ENCODE measurements around the gene SEMA4B.

DNA sequence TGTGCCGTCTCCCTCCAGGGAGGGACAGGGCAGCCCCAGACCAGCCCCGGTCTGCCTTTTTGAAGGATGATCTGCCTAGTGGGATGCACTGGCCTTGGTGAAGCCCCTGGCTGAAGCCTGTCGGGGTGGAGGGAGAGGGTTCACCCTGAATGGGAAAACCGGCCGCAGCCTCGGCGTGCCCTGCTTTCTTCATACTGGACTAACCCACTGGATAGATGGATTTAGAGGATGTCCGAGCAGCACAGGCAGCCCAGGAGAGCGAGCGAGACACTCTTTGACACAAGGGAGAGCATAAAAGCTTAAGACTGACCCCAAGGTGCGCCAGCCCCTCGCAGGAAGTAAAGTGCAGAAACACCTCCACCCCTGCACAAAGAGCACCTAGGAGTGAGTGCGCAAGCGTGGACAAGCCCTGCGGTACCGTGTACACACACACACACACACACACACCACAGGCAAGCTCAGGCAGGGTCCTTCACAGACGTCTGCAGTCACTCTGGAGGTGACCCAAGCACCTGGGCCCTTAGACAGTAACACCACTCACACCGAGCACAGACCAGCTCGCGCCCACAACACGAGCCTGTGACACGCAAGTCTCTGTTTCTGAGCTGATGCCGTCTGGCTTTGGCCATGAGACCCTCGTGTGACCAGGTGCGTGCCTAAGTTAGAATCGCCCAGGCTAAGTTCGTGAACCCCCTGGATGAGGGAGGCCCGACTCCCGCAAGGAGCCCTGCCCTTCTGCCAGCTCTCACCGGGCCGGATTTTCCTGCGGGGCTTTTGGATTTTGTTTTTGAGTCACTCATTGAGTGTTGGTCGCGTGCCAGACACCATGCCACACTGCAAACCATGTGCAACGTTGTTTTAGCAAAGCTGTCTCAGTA, 11.3 kb downstream of the SEMA4B start:
- TF ChIP-seq ZBTB40 (IDR thresholded peaks at IDR 0.05), result no peak
- TF ChIP-seq ZBTB40 (CRISPR knock-in tag; IDR thresholded peaks at IDR 0.05), result no peak
- TF ChIP-seq, protein P1, sequence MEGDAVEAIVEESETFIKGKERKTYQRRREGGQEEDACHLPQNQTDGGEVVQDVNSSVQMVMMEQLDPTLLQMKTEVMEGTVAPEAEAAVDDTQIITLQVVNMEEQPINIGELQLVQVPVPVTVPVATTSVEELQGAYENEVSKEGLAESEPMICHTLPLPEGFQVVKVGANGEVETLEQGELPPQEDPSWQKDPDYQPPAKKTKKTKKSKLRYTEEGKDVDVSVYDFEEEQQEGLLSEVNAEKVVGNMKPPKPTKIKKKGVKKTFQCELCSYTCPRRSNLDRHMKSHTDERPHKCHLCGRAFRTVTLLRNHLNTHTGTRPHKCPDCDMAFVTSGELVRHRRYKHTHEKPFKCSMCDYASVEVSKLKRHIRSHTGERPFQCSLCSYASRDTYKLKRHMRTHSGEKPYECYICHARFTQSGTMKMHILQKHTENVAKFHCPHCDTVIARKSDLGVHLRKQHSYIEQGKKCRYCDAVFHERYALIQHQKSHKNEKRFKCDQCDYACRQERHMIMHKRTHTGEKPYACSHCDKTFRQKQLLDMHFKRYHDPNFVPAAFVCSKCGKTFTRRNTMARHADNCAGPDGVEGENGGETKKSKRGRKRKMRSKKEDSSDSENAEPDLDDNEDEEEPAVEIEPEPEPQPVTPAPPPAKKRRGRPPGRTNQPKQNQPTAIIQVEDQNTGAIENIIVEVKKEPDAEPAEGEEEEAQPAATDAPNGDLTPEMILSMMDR (IDR thresholded peaks at IDR 0.05 in 2 of 3, conservative IDR thresholded peaks at IDR 0.05 in 1 of 3; ENCODE audit: insufficient read depth in 2 of 3, low read depth in 1 of 3, low read length in 3 of 3), result no peak
- no peak for TF ChIP-seq U2AF1 (optimal IDR thresholded peaks at IDR 0.05; ENCODE audit: low read depth, low read length)
- TF ChIP-seq NFIX (CRISPR knock-in tag; IDR thresholded peaks at IDR 0.05; ENCODE audit: low read depth), result no peak
